A549 (cell line): ENCODE data around the gene SYT13. TPM values are rescaled to one million over a fixed set of nuclear protein-coding genes. Genes with fewer than 3 reads are reported as not detected.

Source experiments
- ATAC-seq, 2 experiments: fragments of 200-7000 bp in 1 of 2; fragments of >200 bp in 1 of 2; cut with Nextera tagmentation in 1 of 2; cut with Tn5 transposase in 1 of 2; 3 replicates each; pipeline versions ENCODE4 v1.8.0 to v1.9.1; 2018 to 2020; ENCODE audit warnings: mild to moderate bottlenecking in 1 of 2, moderate library complexity in 1 of 2
- CTCF ChIA-PET: fragments of 300-600 bp; sonication (Branson Sonifier 250); formaldehyde crosslinking; extraction: SDS; loops from one replicate; lab custom pipeline; 2021; ENCODE audit warnings: antibody characterized with exemption, inconsistent platforms; lab: Yijun Ruan, JAX
- POLR2A ChIA-PET: fragments of 350-600 bp; formaldehyde crosslinking; extraction: SDS; loops from one replicate; lab custom pipeline; 2021; ENCODE audit warnings: antibody characterized with exemption, inconsistent platforms; lab: Yijun Ruan, JAX
- DNase-seq, 2 experiments: peaks; one replicate each; pipeline versions ENCODE4 v3.0.0 to v3.0.0-alpha.2; 2011 to 2016; ENCODE audit warnings: low read depth in 1 of 2, low spot score in 1 of 2
- FAIRE-seq: peaks from 2 replicates; lab custom pipeline; 2011; peaks lifted over from hg19 to GRCh38; lab: Jason Lieb, UNC
- H3K27ac ChIP-seq, 2 experiments: fragments of >200 bp; sonication (Bioruptor Twin); formaldehyde crosslinking; 3 replicates each; pipeline ENCODE4 v1.5.1; 2016 to 2017
- H3K4me1 ChIP-seq: fragments of >200 bp; sonication (Bioruptor Twin); formaldehyde crosslinking; 3 replicates; pipeline ENCODE4 v1.6.1; 2016
- H3K4me2 ChIP-seq: fragments of >200 bp; sonication (Bioruptor Twin); formaldehyde crosslinking; 3 replicates; pipeline ENCODE4 v1.6.1; 2016
- H3K4me3 ChIP-seq: fragments of >200 bp; sonication (Bioruptor Twin); formaldehyde crosslinking; 3 replicates; pipeline ENCODE4 v1.5.1; 2016
- H3K9me3 ChIP-seq: fragments of >200 bp; sonication (Bioruptor Twin); formaldehyde crosslinking; 3 replicates; pipeline ENCODE4 v1.6.1; 2016
- CBX8 ChIP-seq: fragments of 200-600 bp; sonication (generic); IDR thresholded peaks from 2 replicates; pipeline ENCODE4 v1.6.1; 2016
- CHD4 ChIP-seq: fragments of 200-600 bp; sonication (generic); IDR thresholded peaks from 2 replicates; pipeline ENCODE4 v1.6.1; 2016; ENCODE audit warnings: antibody characterized with exemption, mild to moderate bottlenecking, borderline replicate concordance
- FOSB ChIP-seq: fragments of 250-450 bp; sonication (Bioruptor Pico); IDR thresholded peaks from 2 replicates; pipeline ENCODE4 v1.5.0; 2020; ENCODE audit warnings: mild to moderate bottlenecking, moderate library complexity
- GATA3 ChIP-seq: IDR thresholded peaks from 2 replicates; pipeline ENCODE4 v1.6.1; 2012; ENCODE audit warnings: borderline replicate concordance
- HOXA7 ChIP-seq: fragments of 250-450 bp; sonication (Bioruptor Pico); IDR thresholded peaks from 2 replicates; pipeline ENCODE4 v1.5.0; 2020; ENCODE audit warnings: mild to moderate bottlenecking, moderate library complexity
- HOXB5 ChIP-seq: fragments of 250-450 bp; sonication (Bioruptor Pico); IDR thresholded peaks from 2 replicates; pipeline ENCODE4 v1.5.0; 2020; ENCODE audit warnings: mild to moderate bottlenecking, moderate library complexity
- JUN ChIP-seq, 2 experiments: fragments of >200 bp; sonication (Bioruptor Twin); formaldehyde crosslinking; IDR thresholded peaks; 2 replicates in 1 of 2; 3 replicates in 1 of 2; pipeline ENCODE4 v1.6.1; 2016 to 2017
- KDM5A ChIP-seq: fragments of 200-600 bp; sonication (generic); IDR thresholded peaks from 2 replicates; pipeline ENCODE4 v1.6.1; 2016; ENCODE audit warnings: antibody characterized with exemption, mild to moderate bottlenecking
- MAZ ChIP-seq: fragments of 150-350 bp; IDR thresholded peaks from 2 replicates; pipeline ENCODE4 v1.6.1; 2014; ENCODE audit warnings: antibody characterized with exemption, low read depth, low read length, borderline replicate concordance
- MYC ChIP-seq: IDR thresholded peaks from 2 replicates; pipeline ENCODE4 v1.6.1; 2012; ENCODE audit warnings: mild to moderate bottlenecking, inconsistent platforms, low read length, improper control_type of control experiment, borderline replicate concordance
- PHF8 ChIP-seq: fragments of 200-600 bp; sonication (generic); IDR thresholded peaks from 2 replicates; pipeline ENCODE4 v1.6.1; 2016; ENCODE audit warnings: low read depth, mild to moderate bottlenecking, antibody characterized with exemption, moderate library complexity, borderline replicate concordance
- RARB ChIP-seq: fragments of 250-450 bp; sonication (Bioruptor Pico); IDR thresholded peaks from 2 replicates; pipeline ENCODE4 v1.8.0; 2021; ENCODE audit warnings: mild to moderate bottlenecking, moderate library complexity
- TP53 ChIP-seq: fragments of 250-450 bp; sonication (Bioruptor Pico); IDR thresholded peaks from 2 replicates; pipeline ENCODE4 v1.5.0; 2021; ENCODE audit warnings: mild to moderate bottlenecking, moderate library complexity
- ZC3H11A ChIP-seq: fragments of 450-650 bp; IDR thresholded peaks from 2 replicates; pipeline ENCODE4 v1.6.1; 2014; ENCODE audit warnings: antibody characterized with exemption, mild to moderate bottlenecking
- WGBS: methylation state at CpG from one replicate; pipeline ENCODE4 v1.1.6; 2017; ENCODE audit errors: missing lambda C conversion rate; 5-methylcytosine and 5-hydroxymethylcytosine counted together
- polyA plus RNA-seq, 4 experiments: library from polyadenylated mRNA; depleted of rRNA in 3 of 4; stranded (reverse); fragments of >200 nt; fragmentation: RNase III in 1 of 4; extraction: RNeasy Plus Mini Kit Qiagen cat#74134 plus additional on column Dnase treatment in 1 of 4; gene quantifications; 2 replicates in 3 of 4; 3 replicates in 1 of 4; pipeline ENCODE4 v1.2.3, GENCODE V29; 2011 to 2017
- TF ChIP-seq, protein P1 (sequence below): fragments of 200-600 bp; sonication (generic); IDR thresholded peaks from 2 replicates; pipeline ENCODE4 v1.6.1; 2016; ENCODE audit warnings: antibody characterized with exemption, mild to moderate bottlenecking, moderate library complexity
- TF ChIP-seq, protein P2 (sequence below): IDR thresholded peaks from 2 replicates; pipeline ENCODE4 v1.6.1; 2012; ENCODE audit warnings: low read depth, borderline replicate concordance

The SYT13 gene
- polyA plus RNA-seq, 2 of the 4 experiments (the other 2 are of a cell fraction): 8.1 to 12.9 TPM

GRCh38 chr11:45226901-45227300 is 59.2 kb downstream of the SYT13 start:
- ChIA-PET CTCF (interaction anchor here (0.6 to 1.6 kb wide), 10 partner anchors 9 to 411 kb away, joined by 3 to 9 read pairs (median 3); partner anchors contain the start of gene SYT13), POLR2A (no interaction called here)
- WGBS: 90% methylated on average over 19 of the region's 21 CpGs
- Histone ChIP-seq H3K4me3 (no peak overlapping the region), H3K4me2 (no peak overlapping the region), H3K9me3 (no peaks in the 10 kb centered on the region), H3K4me1 (no peaks in the 10 kb centered on the region), H3K27ac (no peak overlapping the region)
- DNase-seq: no peak
- FAIRE-seq: no peak
- no peak for TF ChIP-seq JUN (IDR thresholded peaks at IDR 0.05)
- TF ChIP-seq PHF8: no peak
- no peak for TF ChIP-seq MYC
- TF ChIP-seq CHD4: no peak
- no peak for TF ChIP-seq MAZ
- no peak for ATAC-seq

- Histone ChIP-seq H3K4me3 (no peak overlapping the region), H3K27ac (no peak overlapping the region), H3K4me1 (no peaks in the 10 kb centered on the region), H3K9me3 (no peaks in the 10 kb centered on the region), H3K4me2 (no peak overlapping the region)
- no peak for FAIRE-seq
- ChIA-PET CTCF (interaction anchor here (0.6 to 1.7 kb wide), 9 partner anchors 10 to 410 kb away, joined by 3 to 9 read pairs (median 3); no protein-coding TSS in a partner anchor), POLR2A (no interaction called here)
- no peak for ATAC-seq
- DNase-seq: no peak
- WGBS: 91% methylated on average over 36 of the region's 39 CpGs
- TF ChIP-seq HOXA7 (CRISPR knock-in tag): no peak
- TF ChIP-seq FOSB (CRISPR knock-in tag): no peak
- no peak for TF ChIP-seq CBX8
- no peak for TF ChIP-seq ZC3H11A
- TF ChIP-seq KDM5A: no peak
- TF ChIP-seq, protein P1, sequence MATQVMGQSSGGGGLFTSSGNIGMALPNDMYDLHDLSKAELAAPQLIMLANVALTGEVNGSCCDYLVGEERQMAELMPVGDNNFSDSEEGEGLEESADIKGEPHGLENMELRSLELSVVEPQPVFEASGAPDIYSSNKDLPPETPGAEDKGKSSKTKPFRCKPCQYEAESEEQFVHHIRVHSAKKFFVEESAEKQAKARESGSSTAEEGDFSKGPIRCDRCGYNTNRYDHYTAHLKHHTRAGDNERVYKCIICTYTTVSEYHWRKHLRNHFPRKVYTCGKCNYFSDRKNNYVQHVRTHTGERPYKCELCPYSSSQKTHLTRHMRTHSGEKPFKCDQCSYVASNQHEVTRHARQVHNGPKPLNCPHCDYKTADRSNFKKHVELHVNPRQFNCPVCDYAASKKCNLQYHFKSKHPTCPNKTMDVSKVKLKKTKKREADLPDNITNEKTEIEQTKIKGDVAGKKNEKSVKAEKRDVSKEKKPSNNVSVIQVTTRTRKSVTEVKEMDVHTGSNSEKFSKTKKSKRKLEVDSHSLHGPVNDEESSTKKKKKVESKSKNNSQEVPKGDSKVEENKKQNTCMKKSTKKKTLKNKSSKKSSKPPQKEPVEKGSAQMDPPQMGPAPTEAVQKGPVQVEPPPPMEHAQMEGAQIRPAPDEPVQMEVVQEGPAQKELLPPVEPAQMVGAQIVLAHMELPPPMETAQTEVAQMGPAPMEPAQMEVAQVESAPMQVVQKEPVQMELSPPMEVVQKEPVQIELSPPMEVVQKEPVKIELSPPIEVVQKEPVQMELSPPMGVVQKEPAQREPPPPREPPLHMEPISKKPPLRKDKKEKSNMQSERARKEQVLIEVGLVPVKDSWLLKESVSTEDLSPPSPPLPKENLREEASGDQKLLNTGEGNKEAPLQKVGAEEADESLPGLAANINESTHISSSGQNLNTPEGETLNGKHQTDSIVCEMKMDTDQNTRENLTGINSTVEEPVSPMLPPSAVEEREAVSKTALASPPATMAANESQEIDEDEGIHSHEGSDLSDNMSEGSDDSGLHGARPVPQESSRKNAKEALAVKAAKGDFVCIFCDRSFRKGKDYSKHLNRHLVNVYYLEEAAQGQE: no peak
- TF ChIP-seq HOXB5 (CRISPR knock-in tag): no peak
- TF ChIP-seq TP53 (CRISPR knock-in tag): no peak
- TF ChIP-seq RARB: no peak
Observed at GRCh38 chr11:45225961-45226871, 59.9 kb downstream of the SYT13 start.

GRCh38 chr11:45225277-45225676 is 60.9 kb downstream of the SYT13 start:
- Histone ChIP-seq H3K27ac (no peak overlapping the region), H3K4me3 (no peak overlapping the region), H3K9me3 (no peaks in the 10 kb centered on the region), H3K4me1 (no peaks in the 10 kb centered on the region), H3K4me2 (no peak overlapping the region)
- DNase-seq (no peak), FAIRE-seq (no peak), ATAC-seq (no peak)
- WGBS: 89% methylated on average over 1 of the region's 1 CpG
- ChIA-PET CTCF (interaction anchor here (1.2 to 1.7 kb wide), 3 partner anchors 9 to 297 kb away, joined by 3 to 7 read pairs (median 5); no protein-coding TSS in a partner anchor), POLR2A (no interaction called here)
- TF ChIP-seq, protein P2, sequence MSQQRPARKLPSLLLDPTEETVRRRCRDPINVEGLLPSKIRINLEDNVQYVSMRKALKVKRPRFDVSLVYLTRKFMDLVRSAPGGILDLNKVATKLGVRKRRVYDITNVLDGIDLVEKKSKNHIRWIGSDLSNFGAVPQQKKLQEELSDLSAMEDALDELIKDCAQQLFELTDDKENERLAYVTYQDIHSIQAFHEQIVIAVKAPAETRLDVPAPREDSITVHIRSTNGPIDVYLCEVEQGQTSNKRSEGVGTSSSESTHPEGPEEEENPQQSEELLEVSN: no peak
- TF ChIP-seq GATA3: no peak
